Kasumi-1 (cell line): ENCODE measurements around the gene PLEKHA4.

Experiments
- DNase-seq, 2 experiments: peaks; one replicate each; lab custom pipeline; 2025; lab: John Stamatoyannopoulos, UW

PLEKHA4 gene

GRCh38 chr19:48826606-48827020 lies 41.8 kb downstream of the PLEKHA4 start:
- no peak for DNase-seq

- no peak for DNase-seq
Measured at GRCh38 chr19:48822514-48822913, 45.9 kb downstream of the PLEKHA4 start.

- no peak for DNase-seq
Measured at GRCh38 chr19:48821633-48822032, 46.8 kb downstream of the PLEKHA4 start.

- no peak for DNase-seq
Measured at GRCh38 chr19:48819366-48819816, 49.0 kb downstream of the PLEKHA4 start.

DNA sequence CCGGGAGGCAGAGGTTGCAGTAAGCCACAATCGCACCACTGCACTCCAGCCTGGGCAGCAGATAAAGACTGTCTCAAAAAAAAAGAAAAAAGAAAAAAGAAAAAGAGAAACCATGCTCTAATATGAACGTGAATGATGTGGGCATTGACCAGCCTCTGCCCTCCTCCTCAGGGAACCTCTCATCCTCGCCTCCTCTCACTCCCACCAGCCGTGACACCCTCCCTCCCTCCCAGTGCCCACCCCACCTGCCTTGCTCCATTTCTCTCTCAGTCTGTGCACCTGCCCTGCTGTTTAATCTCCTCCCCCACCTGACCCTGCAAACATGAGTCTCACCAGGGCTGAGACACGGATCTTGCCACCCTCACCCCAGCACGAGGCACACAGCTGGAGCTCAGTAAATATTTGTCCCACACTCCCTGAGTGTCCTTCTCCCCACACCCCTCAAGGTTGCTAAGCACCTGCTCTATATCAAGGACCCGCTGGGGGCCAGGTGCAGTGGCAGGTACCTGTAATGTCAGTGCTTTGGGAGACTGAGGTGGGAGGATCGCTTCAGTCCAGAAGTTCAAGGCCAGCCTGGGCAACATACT lies 50.1 kb downstream of the PLEKHA4 start:
- no peak for DNase-seq

DNA sequence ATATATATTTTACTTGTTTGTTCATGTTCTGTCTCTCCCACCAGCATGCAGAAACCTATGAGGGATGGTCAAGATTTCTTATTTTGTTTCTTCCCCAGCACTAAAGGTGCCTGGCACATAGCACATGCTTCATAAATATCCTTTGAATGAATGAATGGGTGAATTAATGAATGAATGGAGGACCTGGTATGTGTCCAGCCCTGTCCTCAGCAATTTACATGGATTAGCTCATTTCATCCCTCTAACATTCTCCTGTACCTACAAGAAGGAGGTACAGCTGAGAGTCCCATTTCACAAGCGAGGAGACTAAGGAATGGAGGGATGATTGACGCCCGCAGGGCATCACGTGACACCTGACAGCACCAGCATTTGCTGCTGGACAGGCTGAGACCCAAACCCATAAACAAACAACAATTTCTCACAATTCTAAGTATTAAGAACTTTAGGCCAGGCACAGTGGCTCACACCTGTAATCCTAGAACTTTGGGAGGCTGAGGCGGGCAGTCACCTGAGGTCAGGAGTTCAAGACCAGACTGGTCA lies 50.8 kb downstream of the PLEKHA4 start:
- no peak for DNase-seq

- DNase-seq = no peak
Measured at GRCh38 chr19:48815870-48816501, 52.4 kb downstream of the PLEKHA4 start.

- no peak for DNase-seq
Measured at GRCh38 chr19:48814895-48815294, 53.5 kb downstream of the PLEKHA4 start.

DNA sequence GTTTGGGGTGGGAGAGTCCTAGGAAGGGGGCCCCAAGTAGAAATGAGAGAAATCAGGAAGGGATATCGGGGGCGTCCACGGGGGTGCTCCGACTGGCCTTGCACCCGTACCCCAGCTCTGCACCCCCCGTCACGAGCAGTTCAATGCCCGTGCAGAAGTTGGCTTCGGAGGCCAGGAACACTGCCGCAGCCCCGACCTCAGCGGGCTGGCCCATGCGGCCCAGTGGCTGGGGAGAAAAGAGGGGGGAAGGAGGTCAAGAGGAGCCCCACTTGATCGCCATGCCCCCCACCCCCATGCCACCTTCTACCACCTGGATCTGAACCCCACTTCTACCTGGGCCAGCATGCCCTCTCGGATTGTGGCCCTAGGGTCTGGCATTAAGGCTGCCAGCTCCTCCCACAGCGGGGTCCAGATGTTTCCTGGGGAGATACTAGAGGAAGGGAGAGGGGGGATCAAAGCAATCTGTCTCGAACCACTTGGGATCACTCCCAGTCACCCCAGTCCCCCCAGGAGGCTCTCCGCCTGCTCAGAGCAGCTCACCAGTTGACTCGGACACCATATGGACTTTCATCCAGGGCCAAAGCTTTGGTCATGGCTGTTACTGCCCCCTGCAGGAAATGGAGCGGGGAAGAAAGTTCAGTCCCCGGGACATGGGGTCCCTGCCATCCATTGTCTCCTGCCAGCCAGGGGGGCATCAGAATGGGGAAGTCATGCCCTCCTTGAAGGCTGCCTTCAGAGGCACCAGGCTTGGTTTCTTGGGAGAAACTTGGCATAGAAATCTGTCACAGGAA lies 55.1 kb downstream of the PLEKHA4 start:
- DNase-seq = no peak

DNA sequence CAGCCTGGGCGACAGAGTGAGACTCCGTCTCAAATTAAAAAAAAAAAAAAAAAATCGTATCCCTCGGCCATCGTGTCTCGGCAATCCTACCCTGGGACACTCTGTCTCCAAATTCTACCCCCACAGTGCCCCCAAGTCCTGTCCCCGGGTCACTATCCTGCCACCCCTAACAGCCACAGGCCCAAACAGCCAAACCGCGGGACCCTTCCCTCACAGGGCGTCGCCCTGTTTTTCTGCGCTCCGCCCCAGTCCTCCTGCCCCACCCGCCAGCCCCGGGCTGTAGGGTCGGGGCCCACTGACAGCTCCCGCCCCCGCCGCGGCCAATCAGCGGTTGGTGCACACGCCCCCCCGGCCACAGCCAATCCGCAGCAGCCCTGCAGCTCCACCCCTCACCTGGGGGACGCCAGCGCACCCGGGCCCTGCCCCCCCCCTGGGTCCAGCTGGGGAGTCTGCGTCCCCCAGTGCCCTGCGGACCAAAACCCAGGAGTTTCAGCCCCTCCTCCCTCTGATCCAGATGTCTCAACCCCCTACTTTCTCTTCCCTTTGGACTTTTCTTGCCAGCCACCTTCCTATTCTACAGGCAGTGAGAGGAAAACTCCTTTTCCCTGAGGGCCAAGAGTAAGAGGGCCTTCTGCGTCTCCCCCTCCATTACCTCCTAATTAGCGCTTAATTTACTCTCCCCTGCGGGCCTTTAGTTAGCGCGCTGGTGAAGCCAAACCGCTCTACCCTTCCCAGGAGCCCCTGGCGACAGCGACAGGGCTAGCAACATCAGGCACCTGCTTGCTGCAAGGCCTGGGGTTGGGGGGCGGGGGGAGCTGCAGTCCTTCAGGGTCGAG lies 56.1 kb downstream of the PLEKHA4 start:
- peak; percentile 3 to 11 for DNase-seq

DNA sequence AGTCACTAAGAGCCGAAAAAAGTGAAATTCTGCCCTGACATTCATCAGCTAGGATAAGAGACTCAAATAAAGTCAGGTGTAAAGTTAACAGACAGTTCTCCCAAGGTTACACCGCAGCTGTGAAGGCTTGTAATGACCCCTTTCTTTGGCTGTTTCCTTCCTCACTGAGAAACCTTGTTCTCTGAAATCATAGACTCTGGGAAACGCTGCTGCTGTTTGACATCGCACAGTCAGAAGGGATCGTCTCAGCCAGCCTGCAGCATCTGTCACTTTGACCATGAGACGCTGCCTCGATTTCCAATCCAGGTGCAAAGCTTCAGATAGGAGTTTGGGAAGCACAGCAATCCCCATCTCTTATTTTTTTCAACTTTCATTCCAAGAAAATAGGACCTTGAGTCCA lies 58.3 kb downstream of the PLEKHA4 start:
- DNase-seq = peak in 1 of 2 experiments; percentile 20

GRCh38 chr19:48807590-48808308 lies 60.7 kb downstream of the PLEKHA4 start:
- DNase-seq = no peak

DNA sequence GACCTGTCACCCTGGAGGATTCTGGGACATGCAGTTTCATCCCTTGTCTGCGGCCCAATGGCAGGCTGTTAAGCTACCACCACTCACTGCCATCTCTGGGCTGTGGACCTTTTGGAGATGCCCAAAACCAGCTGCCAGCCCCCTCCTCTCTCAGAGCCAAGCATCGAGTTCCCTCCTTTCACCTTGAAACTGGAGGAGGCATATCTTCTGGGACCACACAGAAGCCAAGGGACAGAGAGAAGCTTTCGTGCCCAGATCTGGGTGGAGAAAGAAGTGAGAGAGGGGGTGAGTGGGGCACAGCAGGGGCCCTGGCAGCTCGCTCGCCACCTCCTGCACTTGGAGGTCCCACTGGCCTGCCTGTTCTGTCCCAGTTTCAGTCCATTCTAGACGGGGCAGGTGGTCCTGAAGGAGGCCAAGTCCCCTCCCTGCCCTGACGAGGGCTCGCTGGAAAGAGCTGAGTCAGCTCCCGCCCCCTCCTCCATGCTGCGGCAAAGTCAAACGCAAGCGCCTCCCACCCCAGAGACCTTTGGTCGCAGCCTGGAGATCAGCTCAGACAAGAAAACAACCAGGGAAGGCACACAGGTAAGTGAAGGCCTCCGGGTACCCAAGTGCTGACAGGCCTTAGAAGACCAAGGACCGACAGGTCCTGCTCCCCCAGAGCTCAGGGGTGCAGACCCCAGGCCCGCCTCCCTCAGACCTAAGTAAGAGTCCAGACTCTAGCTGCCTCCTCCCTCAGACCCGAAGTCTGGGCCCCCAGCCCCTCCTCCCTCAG lies 61.4 kb downstream of the PLEKHA4 start:
- DNase-seq = peak; percentile 47 to 65

GRCh38 chr19:48806518-48806817 lies 61.9 kb downstream of the PLEKHA4 start:
- DNase-seq = no peak

DNA sequence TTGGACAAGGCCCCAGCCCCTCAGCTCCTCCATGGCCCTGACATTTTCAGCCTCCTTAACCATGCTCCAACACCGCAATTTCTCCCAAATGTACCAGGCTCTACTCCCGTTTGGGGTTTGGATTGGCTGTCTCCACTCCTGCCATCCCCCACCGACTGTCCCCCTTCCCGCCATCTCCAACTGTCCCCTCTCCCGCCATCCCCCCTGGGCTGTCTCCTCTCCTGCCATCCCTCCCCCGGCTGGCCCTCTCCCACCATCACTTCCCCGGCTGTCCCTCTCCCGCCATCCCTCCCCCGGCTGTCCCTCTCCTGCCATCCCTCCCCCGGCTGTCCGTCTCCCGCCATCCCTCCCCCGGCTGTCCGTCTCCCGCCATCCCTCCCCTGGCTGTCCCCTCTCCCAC lies 63.0 kb downstream of the PLEKHA4 start:
- no peak for DNase-seq

DNA sequence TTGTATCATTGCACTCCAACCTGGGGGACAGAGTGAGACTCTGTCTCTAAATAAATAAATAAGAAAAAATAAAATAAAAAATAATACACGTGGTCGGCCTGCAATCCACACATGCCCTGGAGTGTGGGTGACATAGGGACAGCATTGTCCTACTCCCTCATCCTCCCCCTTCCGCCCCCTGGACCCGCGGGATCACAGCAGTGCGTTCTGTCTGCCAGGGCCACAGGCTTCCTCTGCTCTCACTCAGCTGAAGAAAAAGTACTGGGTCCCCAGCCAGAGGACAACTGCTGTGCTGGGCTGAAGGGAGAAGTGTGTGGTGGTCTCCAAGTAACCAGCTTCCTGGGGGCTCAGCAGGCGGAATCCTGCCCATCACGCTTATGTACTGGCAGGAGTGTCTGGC lies 63.9 kb downstream of the PLEKHA4 start:
- DNase-seq = no peak

DNA sequence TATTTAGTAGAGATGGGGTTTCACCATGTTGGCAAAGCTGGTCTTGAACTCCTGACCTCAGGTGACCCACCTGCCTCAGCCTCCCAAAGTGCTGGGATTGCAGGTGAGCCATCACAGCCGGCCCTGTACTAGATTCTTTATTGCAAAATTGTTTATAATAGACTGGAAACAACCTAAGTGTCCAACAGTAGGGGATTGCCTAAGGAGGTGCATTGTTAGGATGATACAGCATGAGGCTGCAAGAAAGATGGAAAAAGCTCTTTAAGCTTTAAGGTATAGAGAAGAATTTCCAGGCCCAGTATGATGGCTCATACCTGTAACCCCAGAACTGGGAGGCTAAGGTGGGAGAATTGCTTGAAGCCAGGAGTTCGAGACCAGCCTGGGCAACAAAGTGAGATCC lies 65.8 kb downstream of the PLEKHA4 start:
- no peak for DNase-seq

DNA sequence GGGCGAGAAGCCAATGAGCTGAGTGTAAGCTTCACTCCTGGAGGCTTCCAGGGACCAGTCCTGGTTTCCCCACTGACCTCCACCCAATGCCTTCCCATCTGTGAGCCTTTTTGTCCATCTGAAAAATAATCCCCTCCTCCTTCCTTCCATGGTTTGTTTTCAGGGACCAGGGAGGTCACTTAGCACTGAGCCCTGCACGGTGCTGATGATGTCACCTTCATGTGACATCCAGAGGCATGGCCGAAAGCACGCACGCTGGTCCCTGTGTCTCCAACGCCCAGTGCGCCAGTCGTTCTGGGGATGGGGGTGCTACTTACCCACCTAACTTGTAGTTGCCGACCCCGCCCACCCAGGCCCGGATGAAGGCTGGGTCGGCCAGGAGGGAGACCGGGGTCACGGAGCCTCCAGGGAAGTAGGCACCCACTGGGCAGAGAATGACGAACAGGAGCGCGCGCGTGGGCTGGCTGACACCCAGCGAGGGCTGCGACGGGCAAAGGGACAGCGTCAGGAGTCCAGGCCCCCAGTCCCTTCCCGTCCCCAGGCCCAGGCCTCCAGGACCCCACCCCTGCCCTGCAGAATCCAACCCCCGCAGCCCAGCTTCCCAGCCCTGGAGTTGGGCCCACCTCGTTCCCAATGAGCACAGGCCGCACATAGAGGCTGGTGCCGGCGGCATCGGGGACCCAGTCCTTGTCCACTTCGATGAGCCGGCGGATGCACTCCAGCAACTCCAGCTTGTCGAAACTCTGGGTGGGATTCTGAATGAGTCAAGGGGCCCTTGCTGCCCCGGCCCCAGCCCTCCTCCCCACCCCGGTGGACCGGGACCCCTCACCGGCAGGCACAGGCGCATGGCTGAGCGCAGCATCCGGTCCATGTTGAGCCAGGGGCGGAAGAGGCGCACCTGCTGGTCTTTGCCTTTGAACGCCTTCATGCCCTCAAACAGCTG lies 68.8 kb downstream of the PLEKHA4 start:
- no peak for DNase-seq

GRCh38 chr19:48798937-48799336 lies 69.5 kb downstream of the PLEKHA4 start:
- DNase-seq = no peak

DNA sequence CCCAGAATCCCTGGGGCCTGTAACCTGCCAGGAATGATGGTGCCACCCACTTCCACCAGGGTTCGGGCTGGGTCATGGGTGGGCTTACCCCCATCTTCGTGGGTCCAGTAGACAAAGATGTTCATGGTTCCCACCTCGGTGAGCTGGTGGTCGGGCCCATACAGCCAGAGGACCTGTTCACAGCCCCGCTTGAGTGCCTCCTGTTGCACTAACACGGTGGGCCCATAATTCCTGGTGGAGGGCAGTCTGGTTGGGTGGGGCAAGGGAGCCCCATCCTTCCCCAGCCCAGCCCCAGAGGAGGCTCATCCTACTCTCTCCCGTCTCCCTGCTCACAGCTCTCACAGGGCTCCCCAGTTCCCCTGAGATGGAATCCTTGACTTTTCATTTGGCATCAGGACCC lies 71.3 kb downstream of the PLEKHA4 start:
- DNase-seq = no peak
